PC-9 (cell line): ENCODE results near the gene NOS1AP. TPM values are rescaled to one million over a fixed set of nuclear protein-coding genes. Genes with fewer than 3 reads are reported as not detected.

ENCODE experiments used
- BruUV-seq: library from RNA; stranded (reverse); fragments of 400-500 nt; replicated peaks from 2 replicates; lab custom pipeline; 2021; lab: Mats Ljungman, UMichigan
- CTCF ChIA-PET: fragments of 300-600 bp; sonication (Branson Sonifier 250); formaldehyde crosslinking; loops from one replicate; lab custom pipeline; 2022; ENCODE audit warnings: antibody characterized with exemption; lab: Charles Lee
- POLR2A ChIA-PET: fragments of 300-600 bp; sonication (Branson Sonifier 250); formaldehyde crosslinking; loops from one replicate; lab custom pipeline; 2022; ENCODE audit warnings: antibody characterized with exemption; ENCODE audit not compliant: unreplicated experiment; lab: Charles Lee
- DNase-seq, 2 experiments: peaks; one replicate each; pipeline versions ENCODE4 v3.0.0 to v3.0.0-alpha.2; 2015 to 2022; ENCODE audit warnings: mixed read lengths in 1 of 2
- H2AFZ ChIP-seq: fragments of 200-600 bp; sonication (generic); 2 replicates; pipeline ENCODE4 v1.8.1; 2017; ENCODE audit warnings: antibody characterized with exemption
- H3F3A ChIP-seq: fragments of 200-600 bp; sonication (generic); 2 replicates; pipeline ENCODE4 v1.8.1; 2017; ENCODE audit warnings: antibody characterized with exemption, mild to moderate bottlenecking, low read depth; ENCODE audit not compliant: insufficient read depth
- H3K27ac ChIP-seq: fragments of 200-600 bp; sonication (generic); 2 replicates; pipeline ENCODE4 v1.6.1; 2016; ENCODE audit warnings: mixed run types
- H3K27me3 ChIP-seq: fragments of 200-600 bp; sonication (generic); 2 replicates; pipeline ENCODE4 v1.6.1; 2016; ENCODE audit warnings: low read depth, mixed run types; ENCODE audit not compliant: insufficient read depth
- H3K36me3 ChIP-seq: fragments of 200-600 bp; sonication (generic); 2 replicates; pipeline ENCODE4 v1.6.1; 2016; ENCODE audit warnings: low read depth, mixed run types
- H3K4me1 ChIP-seq: fragments of 200-600 bp; sonication (generic); replicated peaks from 2 replicates; pipeline ENCODE4 v1.6.1; 2016; ENCODE audit warnings: mixed run types; ENCODE audit not compliant: insufficient read depth
- H3K4me2 ChIP-seq: fragments of 200-600 bp; sonication (generic); 2 replicates; pipeline ENCODE4 v1.6.1; 2017; ENCODE audit warnings: mixed run types
- H3K4me3 ChIP-seq: fragments of 200-600 bp; sonication (generic); 2 replicates; pipeline ENCODE4 v1.6.1; 2016; ENCODE audit warnings: mixed run types
- H3K79me2 ChIP-seq: fragments of 200-600 bp; sonication (generic); 2 replicates; pipeline ENCODE4 v1.6.1; 2017; ENCODE audit warnings: low read depth, mixed run types
- H3K9me2 ChIP-seq: fragments of 200-600 bp; sonication (generic); 2 replicates; pipeline ENCODE4 v1.8.1; 2017; ENCODE audit warnings: mild to moderate bottlenecking; ENCODE audit not compliant: insufficient read depth
- H3K9me3 ChIP-seq: fragments of 200-600 bp; sonication (generic); 2 replicates; pipeline ENCODE4 v1.8.1; 2016; ENCODE audit warnings: low read depth; ENCODE audit not compliant: insufficient read depth
- H4K20me1 ChIP-seq: fragments of 200-600 bp; sonication (generic); 2 replicates; pipeline ENCODE4 v1.8.1; 2017; ENCODE audit not compliant: insufficient read depth
- EZH2 ChIP-seq: fragments of 200-600 bp; sonication (generic); IDR thresholded peaks from 2 replicates; pipeline ENCODE4 v1.8.0; 2017; ENCODE audit warnings: antibody characterized with exemption, low read depth
- intact Hi-C: fragments of 100-400 bp; cut with micrococcal nuclease; formaldehyde crosslinking; loops from one replicate; pipeline ENCODE4 v1.10.0; 2022; ENCODE audit not compliant: unreplicated experiment
- total RNA-seq: library from RNA; stranded (reverse); gene quantifications from 2 replicates; pipeline ENCODE4 v1.2.3, GENCODE V29; 2021
- TF ChIP-seq, protein P1 (sequence below): fragments of 200-600 bp; sonication (generic); conservative IDR thresholded peaks from 2 replicates; pipeline ENCODE4 v1.6.1; 2017; ENCODE audit warnings: mixed run types, antibody characterized with exemption, mild to moderate bottlenecking, moderate library complexity

The NOS1AP gene
- total RNA-seq, 1 experiment from 2014 or later = 9.9 TPM

DNA sequence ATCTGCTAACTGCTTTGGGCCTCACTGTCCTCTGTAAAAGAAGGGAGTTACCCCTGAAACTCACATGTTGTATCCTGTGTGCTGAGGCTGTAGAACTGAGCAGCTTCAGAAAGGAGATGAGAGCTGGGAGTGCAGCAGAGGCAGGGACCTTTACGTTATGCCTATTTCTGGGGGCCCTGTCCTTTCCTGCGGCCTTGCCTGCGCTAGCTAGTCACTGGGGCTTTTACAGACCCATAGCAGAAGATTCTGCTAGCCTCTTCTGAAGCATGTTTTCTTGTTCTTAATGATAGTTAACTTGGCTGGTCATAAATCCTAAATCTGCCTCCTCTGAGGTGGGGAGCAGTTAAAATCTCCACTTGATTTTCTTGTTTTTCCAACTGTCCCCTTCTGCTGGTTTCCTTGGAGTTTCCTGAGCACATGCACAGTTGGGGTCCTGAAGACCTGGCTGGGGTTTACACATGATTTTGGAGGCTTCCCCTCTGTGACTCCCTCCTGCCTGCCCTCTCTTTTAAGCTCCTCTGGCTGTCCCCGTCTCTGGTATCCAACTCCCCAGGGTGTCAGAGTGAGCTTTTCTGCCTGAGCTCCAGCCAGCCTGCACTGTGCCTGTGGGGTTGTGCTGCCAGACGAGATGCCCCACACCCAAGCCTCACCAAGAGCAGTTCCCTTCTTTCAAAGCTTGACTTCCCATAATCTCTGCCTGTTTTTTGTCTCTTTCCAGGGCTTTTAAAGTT lies 76.6 kb downstream of the NOS1AP start:
- ChIA-PET CTCF (interaction anchor here (0.5 kb wide), 1 partner anchor 24 kb away, joined by 6 read pairs; no protein-coding TSS in a partner anchor), POLR2A (no interaction called here)
- Histone ChIP-seq H3K27ac (peak overlapping the region; percentile 96), H4K20me1 (no peaks in the 10 kb centered on the region), H2AFZ (no peak overlapping the region), H3K4me2 (peak overlapping the region; percentile 73), H3K9me3 (peaks cover 6% of the 10 kb centered on the region; the same call in 1 of the 2 replicates), H3K79me2 (peaks cover 91% of the 10 kb centered on the region), H3K9me2 (no peaks in the 10 kb centered on the region), H3K36me3 (no peaks in the 10 kb centered on the region; the same call in 1 of the 2 replicates), H3K27me3 (no peaks in the 10 kb centered on the region), H3F3A (peaks cover 57% of the 10 kb centered on the region), H3K4me1 (peaks cover 76% of the 10 kb centered on the region), H3K4me3 (peak overlapping the region; percentile 37; the same call in 1 of the 2 replicates)
- DNase-seq = no peak
- TF ChIP-seq, protein P1, sequence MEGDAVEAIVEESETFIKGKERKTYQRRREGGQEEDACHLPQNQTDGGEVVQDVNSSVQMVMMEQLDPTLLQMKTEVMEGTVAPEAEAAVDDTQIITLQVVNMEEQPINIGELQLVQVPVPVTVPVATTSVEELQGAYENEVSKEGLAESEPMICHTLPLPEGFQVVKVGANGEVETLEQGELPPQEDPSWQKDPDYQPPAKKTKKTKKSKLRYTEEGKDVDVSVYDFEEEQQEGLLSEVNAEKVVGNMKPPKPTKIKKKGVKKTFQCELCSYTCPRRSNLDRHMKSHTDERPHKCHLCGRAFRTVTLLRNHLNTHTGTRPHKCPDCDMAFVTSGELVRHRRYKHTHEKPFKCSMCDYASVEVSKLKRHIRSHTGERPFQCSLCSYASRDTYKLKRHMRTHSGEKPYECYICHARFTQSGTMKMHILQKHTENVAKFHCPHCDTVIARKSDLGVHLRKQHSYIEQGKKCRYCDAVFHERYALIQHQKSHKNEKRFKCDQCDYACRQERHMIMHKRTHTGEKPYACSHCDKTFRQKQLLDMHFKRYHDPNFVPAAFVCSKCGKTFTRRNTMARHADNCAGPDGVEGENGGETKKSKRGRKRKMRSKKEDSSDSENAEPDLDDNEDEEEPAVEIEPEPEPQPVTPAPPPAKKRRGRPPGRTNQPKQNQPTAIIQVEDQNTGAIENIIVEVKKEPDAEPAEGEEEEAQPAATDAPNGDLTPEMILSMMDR = no peak
- TF ChIP-seq EZH2 = no peak
- no TSS peak for BruUV-seq
- intact Hi-C loops = no loop called here

DNA sequence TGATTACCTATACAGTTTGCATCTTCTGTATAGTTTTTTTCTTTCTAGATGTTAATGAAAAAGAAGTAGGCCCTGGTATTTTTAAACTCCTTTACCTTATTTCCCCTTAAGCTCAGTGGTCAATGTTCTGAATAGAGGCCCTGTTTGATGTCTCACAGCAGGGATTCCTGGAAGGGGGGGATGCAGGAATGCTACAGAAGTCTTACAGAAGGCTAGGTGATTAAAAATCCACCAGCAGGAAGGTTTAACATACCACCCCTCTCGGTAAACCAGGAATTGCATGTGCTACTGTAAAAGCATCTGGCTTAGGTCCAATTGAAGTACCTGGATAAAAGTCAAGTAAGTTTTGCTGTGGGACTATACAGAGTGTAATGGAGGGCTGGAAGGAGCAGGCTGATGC lies 78.3 kb downstream of the NOS1AP start:
- ChIA-PET POLR2A (interaction anchor here (0.8 kb wide), 1 partner anchor 56 kb away, joined by 5 read pairs; no protein-coding TSS in a partner anchor), CTCF (no interaction called here)
- no peak for TF ChIP-seq EZH2
- TF ChIP-seq, protein P1 = no peak
- Histone ChIP-seq H3K36me3 (no peaks in the 10 kb centered on the region; the same call in 1 of the 2 replicates), H3K4me1 (peaks cover 70% of the 10 kb centered on the region), H3K9me3 (peaks cover 6% of the 10 kb centered on the region; the same call in 1 of the 2 replicates), H3K79me2 (peaks cover 93% of the 10 kb centered on the region), H4K20me1 (no peaks in the 10 kb centered on the region), H3K4me2 (no peak overlapping the region), H3K27me3 (no peaks in the 10 kb centered on the region), H3F3A (peaks cover 52% of the 10 kb centered on the region), H3K9me2 (no peaks in the 10 kb centered on the region), H3K27ac (no peak overlapping the region; the same call in 1 of the 2 replicates), H2AFZ (no peak overlapping the region), H3K4me3 (no peak overlapping the region)
- DNase-seq = no peak
- no TSS peak for BruUV-seq
- intact Hi-C loops = no loop called here

DNA sequence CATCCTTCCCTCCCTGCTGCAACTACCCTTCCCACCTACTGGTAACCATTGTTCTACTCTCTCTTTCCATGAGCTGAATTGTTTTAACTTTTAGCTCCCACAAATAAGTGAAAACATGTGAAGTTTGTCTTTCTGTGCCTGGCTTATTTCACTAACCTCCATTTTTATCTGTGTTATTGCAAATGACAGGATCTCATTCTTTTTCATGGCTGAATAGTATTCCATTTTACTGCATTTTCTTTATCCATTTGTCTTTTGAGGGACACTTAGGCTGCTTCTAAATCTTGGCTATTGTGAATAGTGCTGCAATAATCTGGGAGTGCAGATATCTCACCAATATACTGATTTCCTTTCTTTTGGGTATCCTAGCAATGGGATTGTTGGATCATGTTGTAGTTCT lies 80.6 kb downstream of the NOS1AP start:
- Histone ChIP-seq H3K27ac (no peak overlapping the region), H3K4me1 (peaks cover 53% of the 10 kb centered on the region), H2AFZ (no peak overlapping the region), H3K9me2 (no peaks in the 10 kb centered on the region), H3K27me3 (no peaks in the 10 kb centered on the region), H3K4me2 (no peak overlapping the region), H4K20me1 (no peaks in the 10 kb centered on the region), H3K9me3 (peaks cover 6% of the 10 kb centered on the region; the same call in 1 of the 2 replicates), H3K4me3 (no peak overlapping the region), H3F3A (peaks cover 35% of the 10 kb centered on the region; the same call in 1 of the 2 replicates), H3K79me2 (peaks cover 93% of the 10 kb centered on the region), H3K36me3 (no peaks in the 10 kb centered on the region; the same call in 1 of the 2 replicates)
- BruUV-seq = no TSS peak
- intact Hi-C loops = no loop called here
- no peak for DNase-seq
- POLR2A ChIA-PET = no interaction called here
- TF ChIP-seq EZH2 = no peak
- TF ChIP-seq, protein P1 = no peak
- CTCF ChIA-PET = no interaction called here
